IMR-90 (cell line): ENCODE data around the gene NAPA. TPM values are rescaled to one million over a fixed set of nuclear protein-coding genes. Genes with fewer than 3 reads are reported as not detected.

ENCODE experiments used
- ATAC-seq: fragments of 200-7000 bp; cut with Tn5 transposase; 2 replicates; pipeline ENCODE4 v1.9.1; 2020; ENCODE audit warnings: low read depth, mild to moderate bottlenecking, moderate library complexity
- BruUV-seq: library from RNA; stranded (reverse); fragments of 400-500 nt; replicated peaks from 2 replicates; lab custom pipeline; 2021; lab: Mats Ljungman, UMichigan
- CTCF ChIA-PET: fragments of 300-600 bp; formaldehyde crosslinking; extraction: SDS; loops from one replicate; lab custom pipeline; 2021; ENCODE audit warnings: antibody characterized with exemption; lab: Yijun Ruan, JAX
- POLR2A ChIA-PET: fragments of 300-600 bp; sonication (Branson Sonifier 250); formaldehyde crosslinking; loops from one replicate; lab custom pipeline; 2022; ENCODE audit warnings: antibody characterized with exemption; ENCODE audit not compliant: unreplicated experiment; lab: Charles Lee
- DNase-seq: peaks from one replicate; pipeline ENCODE4 v3.0.0; 2013
- H2AFZ ChIP-seq: replicated peaks from 2 replicates; pipeline ENCODE3; 2013; ENCODE audit warnings: low read length, mild to moderate bottlenecking; ENCODE audit not compliant: poor library complexity
- H2AK5ac ChIP-seq: 2 replicates; pipeline ENCODE4 v1.6.1; 2013; ENCODE audit warnings: low read depth, low read length, inconsistent platforms
- H2AK9ac ChIP-seq: replicated peaks from 2 replicates; pipeline ENCODE3; 2013; ENCODE audit warnings: mild to moderate bottlenecking, low read depth, low read length, moderate library complexity; ENCODE audit not compliant: poor library complexity
- H2BK120ac ChIP-seq: 2 replicates; pipeline ENCODE4 v1.6.1; 2013; ENCODE audit warnings: low read depth, low read length, inconsistent platforms
- H2BK15ac ChIP-seq: 3 replicates; pipeline ENCODE4 v1.6.1; 2013; ENCODE audit warnings: low read depth, low read length, inconsistent platforms
- H2BK20ac ChIP-seq: 2 replicates; pipeline ENCODE4 v1.6.1; 2013; ENCODE audit warnings: low read depth, mild to moderate bottlenecking, inconsistent platforms, low read length, moderate library complexity
- H2BK5ac ChIP-seq: 2 replicates; pipeline ENCODE4 v1.6.1; 2013; ENCODE audit warnings: mild to moderate bottlenecking, low read depth, low read length, inconsistent platforms; ENCODE audit not compliant: poor library complexity, severe bottlenecking
- H3K14ac ChIP-seq: replicated peaks from 2 replicates; pipeline ENCODE4 v1.6.1; 2013; ENCODE audit warnings: low read depth, low read length, inconsistent platforms
- H3K18ac ChIP-seq: 2 replicates; pipeline ENCODE4 v1.6.1; 2013; ENCODE audit warnings: low read depth, low read length, control low read depth
- H3K23ac ChIP-seq: 2 replicates; pipeline ENCODE4 v1.6.1; 2013; ENCODE audit warnings: low read depth, low read length, inconsistent platforms
- H3K27ac ChIP-seq: 2 replicates; pipeline ENCODE4 v1.5.1; 2013; ENCODE audit warnings: mild to moderate bottlenecking, control low read depth, low read length; ENCODE audit not compliant: insufficient read depth
- H3K27me3 ChIP-seq: 2 replicates; pipeline ENCODE4 v1.6.1; 2013; ENCODE audit warnings: low read length; ENCODE audit not compliant: control insufficient read depth, insufficient read depth
- H3K36me3 ChIP-seq: 2 replicates; pipeline ENCODE4 v1.6.1; 2013; ENCODE audit warnings: low read length, mixed read lengths; ENCODE audit not compliant: control insufficient read depth, insufficient read depth
- H3K4ac ChIP-seq: 2 replicates; pipeline ENCODE4 v1.6.1; 2013; ENCODE audit warnings: low read depth, low read length, inconsistent platforms
- H3K4me1 ChIP-seq: 2 replicates; pipeline ENCODE4 v1.6.1; 2013; ENCODE audit warnings: low read length, mixed read lengths; ENCODE audit not compliant: control insufficient read depth, insufficient read depth
- H3K4me2 ChIP-seq: 2 replicates; pipeline ENCODE4 v1.6.1; 2013; ENCODE audit warnings: low read depth, mild to moderate bottlenecking, control low read depth, low read length, moderate library complexity
- H3K4me3 ChIP-seq: 2 replicates; pipeline ENCODE4 v1.5.1; 2013; ENCODE audit warnings: low read depth, mild to moderate bottlenecking, control low read depth, low read length, moderate library complexity; ENCODE audit not compliant: insufficient read depth
- H3K56ac ChIP-seq: 2 replicates; pipeline ENCODE4 v1.6.1; 2013; ENCODE audit warnings: low read length, inconsistent platforms; ENCODE audit not compliant: insufficient read depth; ENCODE audit errors: extremely low read depth
- H3K79me1 ChIP-seq, 2 experiments: 2 replicates each; pipeline ENCODE4 v1.6.1; 2013; ENCODE audit warnings: low read length in 2 of 2, inconsistent platforms in 1 of 2, low read depth in 1 of 2
- H3K9ac ChIP-seq: 2 replicates; pipeline ENCODE4 v1.6.1; 2013; ENCODE audit warnings: low read depth, low read length, control low read depth
- H3K9me1 ChIP-seq: 2 replicates; pipeline ENCODE4 v1.6.1; 2013; ENCODE audit warnings: low read length, inconsistent platforms; ENCODE audit not compliant: insufficient read depth
- H3K9me3 ChIP-seq: 2 replicates; pipeline ENCODE4 v1.6.1; 2013; ENCODE audit warnings: low read length; ENCODE audit not compliant: control insufficient read depth, insufficient read depth
- H4K20me1 ChIP-seq: 2 replicates; pipeline ENCODE4 v1.6.1; 2013; ENCODE audit warnings: low read length, inconsistent platforms; ENCODE audit not compliant: insufficient read depth
- H4K5ac ChIP-seq: 2 replicates; pipeline ENCODE4 v1.6.1; 2013; ENCODE audit warnings: mild to moderate bottlenecking, low read depth, low read length, control low read depth
- H4K8ac ChIP-seq, 2 experiments: 2 replicates each; pipeline ENCODE4 v1.6.1; 2013; ENCODE audit warnings: low read depth in 2 of 2, low read length in 2 of 2, control low read depth in 1 of 2, inconsistent platforms in 1 of 2
- H4K91ac ChIP-seq: 2 replicates; pipeline ENCODE4 v1.6.1; 2013; ENCODE audit warnings: low read depth, low read length, inconsistent platforms; ENCODE audit not compliant: insufficient read depth
- BHLHE40 ChIP-seq: fragments of 150-350 bp; IDR thresholded peaks from 2 replicates; pipeline ENCODE4 v1.6.1; 2016; ENCODE audit warnings: mild to moderate bottlenecking, low read depth, low read length
- CHD1 ChIP-seq: IDR thresholded peaks from 2 replicates; pipeline ENCODE4 v1.6.1; 2012; ENCODE audit warnings: low read depth, low read length, improper control_type of control experiment
- MAFK ChIP-seq: IDR thresholded peaks from 2 replicates; pipeline ENCODE4 v1.6.1; 2012; ENCODE audit warnings: low read depth, low read length, improper control_type of control experiment
- MAZ ChIP-seq: IDR thresholded peaks from 2 replicates; pipeline ENCODE4 v1.6.1; 2012; ENCODE audit warnings: low read depth, mild to moderate bottlenecking, low read length, improper control_type of control experiment, moderate library complexity, borderline replicate concordance
- POLR2A ChIP-seq: IDR thresholded peaks from 2 replicates; pipeline ENCODE4 v1.6.1; 2012; ENCODE audit warnings: mild to moderate bottlenecking, low read depth, low read length
- RFX5 ChIP-seq: IDR thresholded peaks from 2 replicates; pipeline ENCODE4 v1.8.0; 2012; ENCODE audit warnings: low read depth, mild to moderate bottlenecking, low read length, moderate library complexity
- SMC3 ChIP-seq: fragments of 150-350 bp; IDR thresholded peaks from 2 replicates; pipeline ENCODE4 v1.6.1; 2016; ENCODE audit warnings: low read depth, mild to moderate bottlenecking, antibody characterized with exemption, low read length, moderate library complexity
- WGBS, 2 experiments: methylation state at CpG; one replicate each; pipeline versions ENCODE4 v1.1.5 to v1.1.7; 2013; ENCODE audit warnings: missing lambda C conversion rate in 2 of 2; ENCODE audit not compliant: insufficient read length in 1 of 2; ENCODE audit errors: extremely low coverage in 2 of 2; 5-methylcytosine and 5-hydroxymethylcytosine counted together
- dilution Hi-C: fragments of 300-500 bp; cut with HindIII; formaldehyde crosslinking; loops from one replicate; pipeline ENCODE4 v1.14.3; 2018; ENCODE audit warnings: low sequenced_read_pairs; ENCODE audit not compliant: unreplicated experiment
- in situ Hi-C: fragments of 300-500 bp; cut with MboI; formaldehyde crosslinking; loops from 3 replicates; pipeline ENCODE4 v1.14.3; 2019; ENCODE audit warnings: low sequenced_read_pairs, inconsistent platforms, mixed read lengths
- intact Hi-C: fragments of 100-400 bp; cut with micrococcal nuclease; formaldehyde crosslinking; loops from 2 replicates; pipeline ENCODE4 v1.10.0; 2022
- polyA plus RNA-seq, 3 experiments: library from polyadenylated mRNA; depleted of rRNA; stranded (reverse); fragments of >200 nt; gene quantifications; 2 replicates each; pipeline ENCODE4 v1.2.3, GENCODE V29; 2012; ENCODE audit warnings: low replicate concordance in 1 of 3
- total RNA-seq: library from RNA; depleted of rRNA; stranded (reverse); fragments of >200 nt; gene quantifications from 2 replicates; pipeline ENCODE4 v1.2.3, GENCODE V29; 2012
- TF ChIP-seq, protein P1 (sequence below): fragments of 150-350 bp; IDR thresholded peaks from 2 replicates; pipeline ENCODE4 v1.6.1; 2017; ENCODE audit warnings: mild to moderate bottlenecking, antibody characterized with exemption, low read length, low read depth
- TF ChIP-seq, protein P2 (sequence below): fragments of 150-350 bp; IDR thresholded peaks from 2 replicates; pipeline ENCODE4 v1.6.1; 2016; ENCODE audit warnings: low read depth, mild to moderate bottlenecking, low read length, moderate library complexity, borderline replicate concordance
- TF ChIP-seq, protein P3 (sequence below): conservative IDR thresholded peaks from 2 replicates; pipeline ENCODE4 v1.5.1; 2012; ENCODE audit warnings: mild to moderate bottlenecking, low read depth, low read length, improper control_type of control experiment

NAPA gene
- total and polyA plus RNA-seq, 2 of the 4 experiments (the other 2 are of a cell fraction) = 76.4 to 126 TPM

DNA sequence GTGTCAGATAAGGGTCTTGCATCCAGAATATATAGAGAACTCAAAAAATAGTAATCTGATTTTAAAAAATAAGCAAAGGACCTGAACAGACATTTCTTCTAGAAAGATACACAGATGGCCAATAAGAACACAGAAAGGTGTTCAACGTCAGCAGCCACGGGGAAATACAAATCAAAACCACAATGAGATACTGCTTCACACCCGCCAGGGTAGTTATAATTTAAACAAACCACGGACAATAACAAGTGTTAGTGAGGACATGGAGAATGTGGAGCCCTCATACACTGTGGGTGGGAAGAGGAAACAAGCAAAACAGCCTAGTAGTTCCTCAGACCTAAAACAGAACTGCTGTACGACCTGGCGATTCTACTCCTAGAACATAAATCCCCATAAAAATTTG is 26.7 kb upstream of the NAPA start:
- ChIA-PET POLR2A (no interaction called here), CTCF (no interaction called here)
- Histone ChIP-seq H3K36me3 (no peaks in the 10 kb centered on the region), H4K20me1 (no peaks in the 10 kb centered on the region), H3K56ac (no peak overlapping the region), H3K9ac (no peak overlapping the region), H3K23ac (no peak overlapping the region), H4K91ac (no peak overlapping the region), H3K14ac (no peak overlapping the region), H2BK5ac (no peak overlapping the region), H2BK120ac (no peak overlapping the region), H4K5ac (no peak overlapping the region), H2AK9ac (peak overlapping the region; percentile 28), H3K27me3 (peaks cover 38% of the 10 kb centered on the region), H3K27ac (no peak overlapping the region), H3K79me1 (no peaks in the 10 kb centered on the region), H2BK15ac (no peak overlapping the region), H3K4me2 (no peak overlapping the region), H3K18ac (no peak overlapping the region), H3K9me3 (no peaks in the 10 kb centered on the region), H2AK5ac (no peak overlapping the region), H3K4me3 (no peak overlapping the region), H2AFZ (peak overlapping the region; percentile 43), H3K9me1 (no peaks in the 10 kb centered on the region), H3K4me1 (peaks cover 3% of the 10 kb centered on the region), H4K8ac (no peak overlapping the region), H3K4ac (no peak overlapping the region), H2BK20ac (no peak overlapping the region)
- WGBS, 2 experiments = no CpG with 5 or more reads among the region's 6 CpGs
- ATAC-seq = no peak
- in situ Hi-C loops = no loop called here
- intact Hi-C loops = loop anchor here (2.0 kb wide), 1 partner anchor 67 kb away; the partner anchor contains the start of gene BICRA
- BruUV-seq = no TSS peak
- DNase-seq = no peak
- no peak for TF ChIP-seq MAFK
- no peak for TF ChIP-seq SMC3
- TF ChIP-seq, protein P1, sequence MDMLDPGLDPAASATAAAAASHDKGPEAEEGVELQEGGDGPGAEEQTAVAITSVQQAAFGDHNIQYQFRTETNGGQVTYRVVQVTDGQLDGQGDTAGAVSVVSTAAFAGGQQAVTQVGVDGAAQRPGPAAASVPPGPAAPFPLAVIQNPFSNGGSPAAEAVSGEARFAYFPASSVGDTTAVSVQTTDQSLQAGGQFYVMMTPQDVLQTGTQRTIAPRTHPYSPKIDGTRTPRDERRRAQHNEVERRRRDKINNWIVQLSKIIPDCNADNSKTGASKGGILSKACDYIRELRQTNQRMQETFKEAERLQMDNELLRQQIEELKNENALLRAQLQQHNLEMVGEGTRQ = no peak
- no peak for TF ChIP-seq CHD1
- no peak for TF ChIP-seq MAZ
- no peak for TF ChIP-seq BHLHE40
- TF ChIP-seq RFX5 = no peak
- TF ChIP-seq, protein P2, sequence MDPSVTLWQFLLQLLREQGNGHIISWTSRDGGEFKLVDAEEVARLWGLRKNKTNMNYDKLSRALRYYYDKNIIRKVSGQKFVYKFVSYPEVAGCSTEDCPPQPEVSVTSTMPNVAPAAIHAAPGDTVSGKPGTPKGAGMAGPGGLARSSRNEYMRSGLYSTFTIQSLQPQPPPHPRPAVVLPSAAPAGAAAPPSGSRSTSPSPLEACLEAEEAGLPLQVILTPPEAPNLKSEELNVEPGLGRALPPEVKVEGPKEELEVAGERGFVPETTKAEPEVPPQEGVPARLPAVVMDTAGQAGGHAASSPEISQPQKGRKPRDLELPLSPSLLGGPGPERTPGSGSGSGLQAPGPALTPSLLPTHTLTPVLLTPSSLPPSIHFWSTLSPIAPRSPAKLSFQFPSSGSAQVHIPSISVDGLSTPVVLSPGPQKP = no peak
- TF ChIP-seq, protein P3, sequence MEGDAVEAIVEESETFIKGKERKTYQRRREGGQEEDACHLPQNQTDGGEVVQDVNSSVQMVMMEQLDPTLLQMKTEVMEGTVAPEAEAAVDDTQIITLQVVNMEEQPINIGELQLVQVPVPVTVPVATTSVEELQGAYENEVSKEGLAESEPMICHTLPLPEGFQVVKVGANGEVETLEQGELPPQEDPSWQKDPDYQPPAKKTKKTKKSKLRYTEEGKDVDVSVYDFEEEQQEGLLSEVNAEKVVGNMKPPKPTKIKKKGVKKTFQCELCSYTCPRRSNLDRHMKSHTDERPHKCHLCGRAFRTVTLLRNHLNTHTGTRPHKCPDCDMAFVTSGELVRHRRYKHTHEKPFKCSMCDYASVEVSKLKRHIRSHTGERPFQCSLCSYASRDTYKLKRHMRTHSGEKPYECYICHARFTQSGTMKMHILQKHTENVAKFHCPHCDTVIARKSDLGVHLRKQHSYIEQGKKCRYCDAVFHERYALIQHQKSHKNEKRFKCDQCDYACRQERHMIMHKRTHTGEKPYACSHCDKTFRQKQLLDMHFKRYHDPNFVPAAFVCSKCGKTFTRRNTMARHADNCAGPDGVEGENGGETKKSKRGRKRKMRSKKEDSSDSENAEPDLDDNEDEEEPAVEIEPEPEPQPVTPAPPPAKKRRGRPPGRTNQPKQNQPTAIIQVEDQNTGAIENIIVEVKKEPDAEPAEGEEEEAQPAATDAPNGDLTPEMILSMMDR = no peak
- TF ChIP-seq POLR2A = no peak
- dilution Hi-C loops = no loop called here
